Limb (tissue), 2 donors: ENCODE measurements around the gene YLPM1.

Experiments used
- DNase-seq, 2 donors: peaks; one replicate each; pipeline ENCODE4 v3.0.0-alpha.2; 2016; ENCODE audit errors: extremely low spot score in 2 of 2

The YLPM1 gene

GRCh38 chr14:74841230-74842207 is 78.4 kb downstream of the YLPM1 start:
- no peak for DNase-seq

DNA sequence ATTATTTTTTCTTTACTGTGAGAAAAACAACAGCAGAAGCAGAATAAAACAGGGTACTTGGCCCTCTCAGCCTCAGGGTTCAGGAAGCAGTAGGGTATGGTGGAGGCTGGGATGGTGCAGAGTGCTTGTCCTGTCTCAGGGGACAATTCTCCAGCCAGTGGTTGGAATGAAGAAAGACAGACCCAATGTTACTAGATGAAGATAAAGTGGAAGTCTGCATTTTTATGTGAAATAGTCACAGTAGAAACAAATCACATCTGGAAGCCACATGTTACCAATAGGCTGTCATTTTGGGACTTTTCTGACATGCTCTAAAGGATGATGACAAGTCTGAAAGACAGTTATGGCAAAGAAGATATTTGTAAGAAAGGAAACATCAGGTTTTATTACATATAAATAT is 80.5 kb downstream of the YLPM1 start:
- DNase-seq = peak in 1 of 2 donors; percentile 23

DNA sequence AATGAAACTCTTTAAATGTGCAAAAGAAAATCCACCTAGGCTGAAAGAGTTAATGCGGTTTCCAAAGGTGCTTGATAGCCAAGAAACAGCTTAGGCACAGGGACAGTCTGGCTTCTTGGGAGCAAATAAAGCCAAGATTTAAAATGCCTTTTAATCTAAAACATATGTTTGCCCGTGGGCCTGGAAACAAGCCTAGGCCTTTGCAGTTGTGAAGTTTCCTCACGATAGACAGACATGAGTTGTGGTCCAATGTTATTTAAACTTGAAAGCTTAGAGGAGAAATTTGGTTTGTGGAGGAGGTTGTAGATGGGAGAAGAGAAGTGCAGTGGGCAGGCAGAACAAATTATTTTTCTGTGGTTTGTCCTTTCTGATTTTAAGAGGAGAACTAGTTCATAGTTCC is 83.1 kb downstream of the YLPM1 start:
- peak in 1 of 2 donors; percentile 67 for DNase-seq

DNA sequence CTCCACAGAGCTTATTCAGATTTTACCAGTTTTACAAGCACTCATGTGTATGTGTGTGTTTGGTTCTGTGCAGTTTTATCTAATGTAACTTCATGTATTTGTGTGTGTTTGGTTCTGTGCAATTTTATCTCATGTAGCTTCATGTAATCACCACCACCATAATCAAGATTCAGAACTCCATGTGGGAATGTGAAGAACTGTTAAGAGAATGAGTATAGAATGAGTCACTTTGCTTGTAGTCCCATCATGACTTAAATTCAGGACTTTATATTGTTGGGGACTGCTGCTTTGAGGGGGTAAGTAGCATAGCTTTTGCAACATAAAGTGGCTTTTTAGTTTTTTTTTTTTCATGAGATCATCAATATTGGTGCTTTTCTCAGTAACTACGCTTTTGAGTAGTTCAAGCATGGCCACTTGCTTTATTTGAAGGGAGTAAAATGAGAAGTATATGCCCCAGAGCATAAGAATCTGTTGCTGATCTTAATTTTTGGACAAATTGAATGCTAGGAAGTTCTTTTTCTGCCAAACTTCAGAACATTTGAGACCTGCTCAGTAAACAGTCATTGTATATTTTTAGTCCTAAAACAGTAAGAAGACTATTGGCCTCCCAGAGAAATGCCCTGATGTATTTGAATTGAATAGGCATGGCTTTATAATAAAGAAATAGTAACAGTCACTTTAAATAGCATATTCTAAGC is 84.0 kb downstream of the YLPM1 start:
- DNase-seq = no peak

- no peak for DNase-seq
Observed at GRCh38 chr14:74848768-74849167, 85.7 kb downstream of the YLPM1 start.

- peak in 1 of 2 donors; percentile 71 for DNase-seq
Observed at GRCh38 chr14:74852922-74853530, 89.9 kb downstream of the YLPM1 start.

- no peak for DNase-seq
Observed at GRCh38 chr14:74853581-74853980, 90.5 kb downstream of the YLPM1 start.

DNA sequence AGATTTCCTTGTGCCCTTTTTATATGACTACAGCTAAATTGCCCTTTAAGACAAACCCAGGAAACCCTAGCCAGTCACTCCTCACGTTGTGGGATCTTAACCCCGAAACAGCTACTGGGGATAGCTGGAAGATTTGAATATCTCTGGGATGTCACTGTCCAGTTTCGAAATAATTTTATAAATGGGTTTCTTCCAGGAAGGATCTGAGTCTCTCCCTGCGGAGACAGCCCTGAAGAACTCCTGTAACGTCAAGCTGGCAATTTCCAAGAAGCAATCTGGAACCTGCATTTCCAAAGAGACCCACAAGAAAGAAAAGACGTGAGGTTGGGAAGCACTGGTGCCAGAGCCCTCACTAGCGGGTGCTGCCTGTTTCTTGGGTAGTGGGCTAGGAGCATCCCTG is 91.9 kb downstream of the YLPM1 start:
- DNase-seq = no peak

- no peak for DNase-seq
Observed at GRCh38 chr14:74855945-74856344, 92.8 kb downstream of the YLPM1 start.

DNA sequence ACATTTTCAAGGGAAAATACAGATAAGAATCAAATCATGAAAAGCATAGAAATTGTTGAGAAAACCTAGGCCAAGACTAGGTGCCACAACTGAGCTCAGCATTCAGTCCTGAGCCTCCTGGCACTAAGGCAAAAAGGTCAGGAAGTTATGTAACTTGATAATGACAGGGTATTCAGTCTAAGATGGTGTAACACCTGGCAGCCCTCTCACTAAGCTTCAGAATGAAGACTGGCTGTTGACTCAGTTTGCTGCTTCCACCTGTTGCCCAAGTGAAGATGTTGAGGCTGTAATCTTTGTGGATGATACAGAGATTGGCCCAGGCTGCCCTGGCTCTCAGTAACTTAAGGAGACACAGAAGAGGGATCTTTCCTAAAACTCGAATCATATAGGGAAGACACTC is 93.2 kb downstream of the YLPM1 start:
- DNase-seq = no peak

- no peak for DNase-seq
Observed at GRCh38 chr14:74858022-74858421, 94.9 kb downstream of the YLPM1 start.

GRCh38 chr14:74859757-74860552 is 96.8 kb downstream of the YLPM1 start:
- no peak for DNase-seq

DNA sequence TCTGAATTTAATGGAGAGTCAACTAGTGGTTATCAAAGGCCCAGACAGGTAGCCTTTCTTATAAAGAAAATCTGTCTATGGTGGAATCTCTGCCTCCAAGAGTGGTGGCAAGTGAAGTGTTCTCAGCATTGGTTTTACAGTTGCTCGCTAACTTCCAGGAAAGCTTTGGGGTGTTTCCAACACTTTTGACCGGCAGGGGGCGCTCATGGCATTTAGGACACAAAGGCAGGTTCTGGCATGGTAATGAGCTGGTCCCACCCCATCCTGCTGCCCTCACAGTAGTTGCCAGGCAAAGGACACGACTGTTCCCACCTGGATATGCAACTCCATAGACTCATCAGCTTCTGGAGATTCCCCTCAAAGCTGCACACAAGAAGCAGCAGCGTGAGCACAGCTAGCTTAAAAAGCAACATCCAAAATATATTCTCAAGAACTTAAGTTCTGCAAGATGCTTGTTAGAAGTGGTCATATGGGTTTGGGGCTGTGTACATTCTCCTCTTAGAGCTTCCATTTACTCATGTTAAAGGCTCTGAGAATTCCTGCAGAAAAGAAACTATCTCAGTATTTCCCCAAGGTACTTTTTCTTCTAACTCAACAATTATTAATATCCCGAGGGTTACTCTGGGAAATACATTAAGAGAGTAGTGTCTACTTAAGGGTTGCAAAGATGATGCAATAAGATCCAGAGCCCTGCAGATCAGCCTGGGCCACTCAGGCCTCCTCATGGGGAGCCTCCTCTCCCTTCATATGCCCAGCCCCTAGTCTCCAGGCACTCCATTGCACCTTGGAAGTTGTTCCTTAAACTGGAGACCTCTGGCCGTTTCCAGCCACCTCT is 98.0 kb downstream of the YLPM1 start:
- peak; percentile 80 to 90 for DNase-seq

DNA sequence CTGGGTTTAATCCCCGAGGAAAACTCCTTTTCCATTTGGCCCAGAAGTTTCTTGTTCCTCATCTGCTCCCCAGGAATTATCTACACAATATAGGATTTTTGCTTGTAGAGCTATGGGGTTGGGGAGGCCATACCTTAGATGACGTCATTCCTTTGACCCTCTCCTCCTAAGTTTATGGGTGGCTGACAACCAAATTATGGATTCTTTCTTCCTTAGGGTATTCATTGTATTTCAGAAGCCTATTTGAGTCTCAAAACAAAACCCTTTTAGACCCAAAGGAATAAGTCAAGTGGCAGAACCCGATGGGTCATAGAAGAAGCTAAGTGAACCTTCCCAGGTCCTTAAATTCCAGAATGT is 98.6 kb downstream of the YLPM1 start:
- DNase-seq = no peak

DNA sequence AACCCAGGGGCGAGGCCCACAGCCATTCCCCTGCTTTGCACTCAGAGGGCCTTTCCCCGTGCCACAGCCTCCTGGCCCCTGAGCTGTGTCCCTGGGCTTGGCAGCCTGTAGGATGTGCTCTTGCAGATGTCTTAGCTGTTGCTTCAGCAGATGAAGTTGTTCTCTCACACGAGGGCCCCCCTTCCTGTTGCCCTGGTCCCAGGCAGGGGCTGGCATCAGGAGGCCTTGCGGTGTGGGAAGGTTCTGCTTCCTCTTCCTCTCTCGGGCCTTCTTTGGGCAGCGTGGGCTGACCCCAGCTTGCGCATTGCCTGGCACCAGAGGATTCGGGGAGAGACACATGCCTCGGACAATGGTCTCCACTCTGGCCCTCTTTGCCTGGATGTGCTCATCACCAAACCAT is 100.2 kb downstream of the YLPM1 start:
- no peak for DNase-seq

DNA sequence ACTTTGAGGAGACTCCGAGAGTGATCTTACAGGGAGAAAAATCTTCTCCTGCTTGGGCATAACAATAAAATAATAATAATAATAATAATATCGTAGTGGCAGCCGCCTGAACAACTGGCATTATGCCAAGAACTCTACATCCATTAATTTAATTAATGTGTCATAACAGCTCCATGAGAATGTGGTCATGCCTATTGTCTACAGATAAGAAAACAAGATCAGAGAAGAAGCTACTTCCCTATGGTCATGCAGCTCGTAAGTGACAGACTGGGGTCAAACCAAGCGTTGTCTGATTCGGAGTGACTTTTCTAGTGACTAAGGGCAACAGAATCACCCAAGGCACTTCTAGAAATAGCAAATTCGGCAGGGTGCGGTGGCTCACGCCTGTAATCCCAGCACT is 101.1 kb downstream of the YLPM1 start:
- no peak for DNase-seq

- no peak for DNase-seq
Observed at GRCh38 chr14:74865156-74865555, 102.0 kb downstream of the YLPM1 start.

DNA sequence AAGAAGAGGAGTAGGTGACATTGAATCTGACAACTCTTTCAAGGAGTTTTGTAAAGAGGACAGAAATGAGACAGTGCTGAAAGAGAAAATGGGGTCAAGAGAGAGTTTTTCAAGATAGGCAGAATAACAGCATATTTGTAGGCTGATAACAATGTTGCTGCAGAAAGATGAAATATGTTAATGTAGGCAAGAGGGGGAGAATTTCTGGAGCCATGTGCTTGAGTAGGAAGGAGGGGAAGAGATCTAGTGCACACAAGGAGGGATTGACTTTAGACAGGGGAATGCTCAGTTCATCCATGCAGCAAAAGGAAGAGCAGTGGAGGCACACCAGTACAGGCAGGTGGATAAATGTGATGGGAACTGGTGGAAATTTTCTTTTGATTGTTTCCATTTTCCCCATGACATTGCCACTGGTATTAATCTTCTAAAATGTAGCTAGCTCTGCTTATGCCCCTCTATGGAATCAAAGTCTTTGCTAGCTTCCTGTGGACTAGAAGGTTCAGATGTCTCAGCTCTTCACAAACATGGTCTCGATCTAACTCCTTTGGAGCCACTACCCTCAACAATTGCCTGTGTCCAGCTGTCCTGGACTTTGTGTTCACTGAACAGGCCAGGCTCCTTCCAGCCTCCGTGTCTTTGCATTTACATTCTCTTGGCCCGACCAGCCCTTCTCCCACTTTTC is 103.7 kb downstream of the YLPM1 start:
- no peak for DNase-seq

- no peak for DNase-seq
Observed at GRCh38 chr14:74867673-74868072, 104.6 kb downstream of the YLPM1 start.

DNA sequence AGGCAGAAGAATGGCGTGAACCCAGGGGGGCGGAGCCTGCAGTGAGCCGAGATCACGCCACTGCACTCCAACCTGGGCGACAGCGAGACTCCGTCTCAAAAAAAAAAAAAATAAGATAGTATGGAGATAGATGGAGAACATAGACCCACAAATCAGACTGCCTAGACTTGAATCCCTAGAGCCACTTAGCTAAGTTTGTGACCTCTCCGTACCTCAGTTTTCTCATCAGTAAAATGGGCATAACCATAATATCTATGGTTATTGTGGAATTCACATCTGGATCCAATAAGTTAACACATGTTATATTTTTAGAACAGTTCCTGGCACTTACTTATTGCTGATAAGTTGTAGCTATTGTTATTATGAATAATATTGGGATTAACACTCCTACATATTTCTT is 105.6 kb downstream of the YLPM1 start:
- no peak for DNase-seq
